CD4-positive, alpha-beta T cell (primary cell): ENCODE measurements around the gene OSBPL3. TPM values are rescaled to one million over a fixed set of nuclear protein-coding genes. Genes with fewer than 3 reads are reported as not detected.

ENCODE experiments used
- ATAC-seq: fragments of 200-7000 bp; cut with Tn5 transposase; one replicate; pipeline ENCODE4 v1.10.0; 2022; ENCODE audit warnings: mild to moderate bottlenecking; ENCODE audit not compliant: poor library complexity
- CTCF ChIA-PET: fragments of 350-600 bp; sonication (Branson Sonifier 250); formaldehyde crosslinking; loops from one replicate; lab custom pipeline; 2021; ENCODE audit warnings: antibody characterized with exemption, inconsistent platforms; lab: Charles Lee
- POLR2A ChIA-PET: fragments of 350-600 bp; sonication (Branson Sonifier 250); formaldehyde crosslinking; loops from one replicate; lab custom pipeline; 2021; ENCODE audit warnings: antibody characterized with exemption, inconsistent platforms; lab: Charles Lee
- DNase-seq, 14 experiments: peaks; one replicate each; pipeline ENCODE4 v3.0.0-alpha.2; 2013 to 2020; ENCODE audit warnings: mixed read lengths in 2 of 14
- H3K27ac ChIP-seq, 2 donors: one replicate each; pipeline versions ENCODE4 v1.5.1 to v1.7.0; 2013; ENCODE audit warnings: low read length in 2 of 2, low read depth in 1 of 2, mild to moderate bottlenecking in 1 of 2
- H3K27me3 ChIP-seq, 2 experiments: 1 replicate in 1 of 2; 2 replicates in 1 of 2; pipeline versions ENCODE4 v1.6.1 to v1.7.0; 2013; ENCODE audit warnings: low read length in 2 of 2, control low read depth in 1 of 2, mild to moderate bottlenecking in 1 of 2, moderate library complexity in 1 of 2; ENCODE audit not compliant: insufficient read depth in 2 of 2, control insufficient read depth in 1 of 2
- H3K36me3 ChIP-seq: one replicate; pipeline ENCODE4 v1.6.1; 2013; ENCODE audit warnings: low read length, control low read depth; ENCODE audit not compliant: insufficient read depth
- H3K4me1 ChIP-seq: one replicate; pipeline ENCODE4 v1.6.1; 2013; ENCODE audit warnings: low read length, control low read depth; ENCODE audit not compliant: insufficient read depth
- H3K4me3 ChIP-seq: one replicate; pipeline ENCODE4 v1.5.1; 2013; ENCODE audit warnings: mild to moderate bottlenecking, low read length, moderate library complexity
- H3K9me3 ChIP-seq, 2 experiments: 1 replicate in 1 of 2; 2 replicates in 1 of 2; pipeline versions ENCODE4 v1.6.1 to v1.7.0; 2013; ENCODE audit warnings: low read length in 2 of 2, mild to moderate bottlenecking in 2 of 2, control low read depth in 1 of 2, moderate library complexity in 1 of 2; ENCODE audit not compliant: control insufficient read depth in 1 of 2, insufficient read depth in 1 of 2
- H3K27ac Mint-ChIP-seq: one replicate; pipeline ENCODE4 v1.8.0; 2020; ENCODE audit warnings: mixed read lengths
- H3K27me3 Mint-ChIP-seq: one replicate; pipeline ENCODE4 v1.8.0; 2021; ENCODE audit warnings: mixed read lengths
- H3K36me3 Mint-ChIP-seq: one replicate; pipeline ENCODE4 v1.8.0; 2021; ENCODE audit warnings: low read depth, mixed read lengths
- H3K4me1 Mint-ChIP-seq: one replicate; pipeline ENCODE4 v1.8.0; 2021; ENCODE audit warnings: low read depth, mixed read lengths
- H3K4me3 Mint-ChIP-seq: one replicate; pipeline ENCODE4 v1.8.0; 2020; ENCODE audit warnings: mild to moderate bottlenecking, mixed read lengths
- H3K9me3 Mint-ChIP-seq: one replicate; pipeline ENCODE4 v1.8.0; 2020; ENCODE audit warnings: mixed read lengths
- intact Hi-C, 2 experiments: fragments of 100-400 bp; cut with DNase I in 1 of 2; cut with micrococcal nuclease in 1 of 2; formaldehyde crosslinking; loops; one replicate each; pipeline versions ENCODE4 v1.15.1 to v1.9.0; 2023 to 2025; cut with DNase I, micrococcal nuclease
- total RNA-seq, 174 experiments: library from RNA in 2 of 174; stranded (reverse) in 2 of 174; gene quantifications; one replicate each; pipeline ENCODE4 v1.2.3 and lab custom pipeline; 2021 to 2026
- TF ChIP-seq, protein P1 (sequence below): fragments of 200-600 bp; IDR thresholded peaks from one replicate; pipeline ENCODE4 v1.8.0; 2022; ENCODE audit warnings: antibody characterized with exemption, mild to moderate bottlenecking

The OSBPL3 gene
- total RNA-seq, 2 experiments from 2014 or later, result 25.4 to 25.9 TPM

DNA sequence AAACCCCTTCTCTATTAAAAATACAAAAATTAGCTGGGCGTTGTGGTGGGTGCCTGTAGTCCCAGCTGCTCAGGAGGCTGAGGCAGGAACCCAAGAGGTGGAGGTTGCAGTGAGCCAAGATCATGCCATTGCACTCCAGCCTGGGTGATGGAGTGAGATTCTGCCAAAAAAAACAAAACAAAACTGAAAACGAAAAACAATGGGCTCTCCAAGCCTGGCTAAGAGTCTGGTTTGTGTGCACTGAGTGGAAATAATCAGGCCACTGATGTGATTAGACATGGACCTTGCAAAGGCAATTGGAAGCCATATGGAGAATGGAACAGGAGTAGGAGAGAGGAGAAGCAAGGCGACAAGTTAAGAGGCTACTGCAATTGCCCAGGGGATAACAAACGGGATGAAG is 162.6 kb downstream of the OSBPL3 start:
- DNase-seq (no peak), ATAC-seq (no peak)
- H3K27ac ChIP-seq, result no peak overlapping the region
- no peak overlapping the region for H3K4me3 Mint-ChIP-seq
- no peaks in the 10 kb centered on the region for H3K27me3 Mint-ChIP-seq
- TF ChIP-seq, protein P1, sequence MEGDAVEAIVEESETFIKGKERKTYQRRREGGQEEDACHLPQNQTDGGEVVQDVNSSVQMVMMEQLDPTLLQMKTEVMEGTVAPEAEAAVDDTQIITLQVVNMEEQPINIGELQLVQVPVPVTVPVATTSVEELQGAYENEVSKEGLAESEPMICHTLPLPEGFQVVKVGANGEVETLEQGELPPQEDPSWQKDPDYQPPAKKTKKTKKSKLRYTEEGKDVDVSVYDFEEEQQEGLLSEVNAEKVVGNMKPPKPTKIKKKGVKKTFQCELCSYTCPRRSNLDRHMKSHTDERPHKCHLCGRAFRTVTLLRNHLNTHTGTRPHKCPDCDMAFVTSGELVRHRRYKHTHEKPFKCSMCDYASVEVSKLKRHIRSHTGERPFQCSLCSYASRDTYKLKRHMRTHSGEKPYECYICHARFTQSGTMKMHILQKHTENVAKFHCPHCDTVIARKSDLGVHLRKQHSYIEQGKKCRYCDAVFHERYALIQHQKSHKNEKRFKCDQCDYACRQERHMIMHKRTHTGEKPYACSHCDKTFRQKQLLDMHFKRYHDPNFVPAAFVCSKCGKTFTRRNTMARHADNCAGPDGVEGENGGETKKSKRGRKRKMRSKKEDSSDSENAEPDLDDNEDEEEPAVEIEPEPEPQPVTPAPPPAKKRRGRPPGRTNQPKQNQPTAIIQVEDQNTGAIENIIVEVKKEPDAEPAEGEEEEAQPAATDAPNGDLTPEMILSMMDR, result no peak
- peaks cover 25% of the 10 kb centered on the region for H3K4me1 Mint-ChIP-seq
- intact Hi-C loops, result no loop called here
- peaks cover 27% of the 10 kb centered on the region for H3K4me1 ChIP-seq
- H3K27me3 ChIP-seq, result no peaks in the 10 kb centered on the region
- peak overlapping the region; percentile 60 for H3K27ac Mint-ChIP-seq
- no peak overlapping the region for H3K4me3 ChIP-seq
- no peaks in the 10 kb centered on the region for H3K9me3 Mint-ChIP-seq
- H3K36me3 ChIP-seq, result peaks cover 36% of the 10 kb centered on the region
- ChIA-PET POLR2A (no interaction called here), CTCF (no interaction called here)
- H3K9me3 ChIP-seq, result no peaks in the 10 kb centered on the region
- peaks cover 45% of the 10 kb centered on the region for H3K36me3 Mint-ChIP-seq

DNA sequence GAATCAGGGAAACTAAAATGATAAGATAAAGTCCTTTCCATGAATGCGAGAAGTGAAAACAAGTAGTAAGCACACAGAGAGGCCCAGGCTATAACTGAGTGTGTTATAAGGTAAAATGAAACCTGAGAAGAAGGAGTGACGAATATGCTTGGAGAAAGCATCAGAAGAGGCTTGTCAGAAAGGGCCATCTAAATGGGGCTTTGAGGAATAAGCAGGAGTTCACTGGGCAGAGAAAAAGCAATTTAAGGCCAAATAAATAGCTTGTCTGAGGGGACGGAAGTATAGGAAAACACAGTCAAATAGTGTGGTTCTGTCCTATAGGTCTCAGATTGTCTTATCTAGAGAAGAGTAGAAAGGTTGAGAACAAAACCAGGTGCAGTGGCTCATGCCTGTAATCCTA is 163.1 kb downstream of the OSBPL3 start:
- ATAC-seq, result no peak
- no peaks in the 10 kb centered on the region for H3K9me3 ChIP-seq
- Mint-ChIP-seq H3K36me3 (peaks cover 48% of the 10 kb centered on the region), H3K4me1 (peaks cover 23% of the 10 kb centered on the region), H3K27me3 (no peaks in the 10 kb centered on the region), H3K4me3 (no peak overlapping the region), H3K27ac (no peak overlapping the region), H3K9me3 (no peaks in the 10 kb centered on the region)
- peaks cover 22% of the 10 kb centered on the region for H3K4me1 ChIP-seq
- ChIA-PET POLR2A (no interaction called here), CTCF (interaction anchor here (1.5 kb wide), 1 partner anchor 253 kb away, joined by 3 read pairs; no protein-coding TSS in a partner anchor)
- H3K27me3 ChIP-seq, result no peaks in the 10 kb centered on the region
- intact Hi-C loops, result no loop called here
- peaks cover 36% of the 10 kb centered on the region for H3K36me3 ChIP-seq
- no peak overlapping the region for H3K27ac ChIP-seq
- no peak overlapping the region for H3K4me3 ChIP-seq
- DNase-seq, result no peak
- TF ChIP-seq, protein P1, result no peak

DNA sequence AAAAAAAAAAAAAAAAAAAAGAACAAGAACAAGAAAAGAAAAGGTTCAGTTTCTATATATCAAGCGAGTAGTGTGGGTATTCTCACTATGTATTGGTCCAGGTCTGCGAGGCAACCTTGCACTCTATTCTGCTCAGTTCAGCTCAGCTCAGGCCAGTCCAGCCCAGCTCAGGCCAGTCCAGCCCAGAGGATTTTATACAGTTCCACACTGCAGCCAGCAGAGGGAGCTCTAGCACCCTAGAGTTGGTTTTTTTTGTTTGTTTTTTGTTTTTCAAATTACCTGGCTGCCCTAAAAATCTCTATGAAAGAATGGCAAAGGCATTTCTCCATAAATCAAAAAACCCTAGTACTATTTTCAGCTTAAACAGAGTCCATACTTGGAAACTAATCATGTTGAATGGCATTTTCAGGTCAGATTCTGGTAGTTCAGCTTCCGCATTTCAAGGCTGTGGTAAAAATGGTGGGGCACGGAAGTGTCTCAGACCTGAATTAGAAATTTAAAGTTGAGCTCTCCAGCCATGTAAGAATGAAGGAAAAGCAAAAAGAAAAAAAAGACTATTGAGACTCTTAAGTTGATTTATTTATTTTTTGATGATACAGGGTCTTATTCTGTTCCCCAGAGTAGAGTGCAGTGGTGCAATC is 167.6 kb downstream of the OSBPL3 start:
- no peak overlapping the region for H3K4me3 ChIP-seq
- ATAC-seq (peak; percentile 71), DNase-seq (peak; percentile 11 to 74 (median 38))
- POLR2A ChIA-PET, result interaction anchor here (1.0 to 2.0 kb wide), 6 partner anchors 9 to 281 kb away, joined by 3 to 8 read pairs (median 4); partner anchors contain the start of gene OSBPL3
- H3K27me3 ChIP-seq, result no peaks in the 10 kb centered on the region
- Mint-ChIP-seq H3K4me1 (no peaks in the 10 kb centered on the region), H3K36me3 (peaks cover 82% of the 10 kb centered on the region), H3K27ac (no peak overlapping the region), H3K27me3 (no peaks in the 10 kb centered on the region), H3K9me3 (no peaks in the 10 kb centered on the region), H3K4me3 (no peak overlapping the region)
- CTCF ChIA-PET, result interaction anchor here (0.8 to 3.5 kb wide), 23 partner anchors 8 to 479 kb away, joined by 3 to 43 read pairs (median 4); partner anchors contain the start of gene OSBPL3
- H3K4me1 ChIP-seq, result no peaks in the 10 kb centered on the region
- intact Hi-C loops, result loop anchor here (1.0 kb wide), 3 partner anchors 257 to 282 kb away; no protein-coding TSS in a partner anchor
- TF ChIP-seq, protein P1, result peak; percentile 96
- H3K27ac ChIP-seq, result no peak overlapping the region
- H3K9me3 ChIP-seq, result no peaks in the 10 kb centered on the region
- H3K36me3 ChIP-seq, result peaks cover 69% of the 10 kb centered on the region
